ENCODE data around the gene CLIC3. TPM values are rescaled to one million over a fixed set of nuclear protein-coding genes. Genes with fewer than 3 reads are reported as not detected.

Gene CLIC3
- total and polyA plus RNA-seq, 2 donors from 2014 or later: 2.1 to 4.0 TPM

- TF ChIP-seq, protein P1, sequence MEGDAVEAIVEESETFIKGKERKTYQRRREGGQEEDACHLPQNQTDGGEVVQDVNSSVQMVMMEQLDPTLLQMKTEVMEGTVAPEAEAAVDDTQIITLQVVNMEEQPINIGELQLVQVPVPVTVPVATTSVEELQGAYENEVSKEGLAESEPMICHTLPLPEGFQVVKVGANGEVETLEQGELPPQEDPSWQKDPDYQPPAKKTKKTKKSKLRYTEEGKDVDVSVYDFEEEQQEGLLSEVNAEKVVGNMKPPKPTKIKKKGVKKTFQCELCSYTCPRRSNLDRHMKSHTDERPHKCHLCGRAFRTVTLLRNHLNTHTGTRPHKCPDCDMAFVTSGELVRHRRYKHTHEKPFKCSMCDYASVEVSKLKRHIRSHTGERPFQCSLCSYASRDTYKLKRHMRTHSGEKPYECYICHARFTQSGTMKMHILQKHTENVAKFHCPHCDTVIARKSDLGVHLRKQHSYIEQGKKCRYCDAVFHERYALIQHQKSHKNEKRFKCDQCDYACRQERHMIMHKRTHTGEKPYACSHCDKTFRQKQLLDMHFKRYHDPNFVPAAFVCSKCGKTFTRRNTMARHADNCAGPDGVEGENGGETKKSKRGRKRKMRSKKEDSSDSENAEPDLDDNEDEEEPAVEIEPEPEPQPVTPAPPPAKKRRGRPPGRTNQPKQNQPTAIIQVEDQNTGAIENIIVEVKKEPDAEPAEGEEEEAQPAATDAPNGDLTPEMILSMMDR (IDR thresholded peaks at IDR 0.05; ENCODE audit: borderline replicate concordance, extremely low read depth, insufficient read depth): no peak
- intact Hi-C loops (cut with DNase I): loop anchor here (10.0 kb wide), 1 partner anchor 248 kb away; no protein-coding TSS in a partner anchor
- H3K27me3 ChIP-seq (ENCODE audit: control insufficient read depth, insufficient read depth, low read length): no peaks in the 10 kb centered on the region
- DNase-seq (no peak), FAIRE-seq (no peak)
- no peaks in the 10 kb centered on the region for H3K9me3 ChIP-seq (ENCODE audit: control insufficient read depth in 2 of 3, insufficient read depth in 1 of 3, low read length in 3 of 3)
- H3K9ac ChIP-seq (ENCODE audit: low read length in 3 of 3): no peak overlapping the region
- H3K27ac ChIP-seq (ENCODE audit: low read depth in 2 of 2, low read length in 2 of 2): no peak overlapping the region
- H3K4me3 ChIP-seq (ENCODE audit: low read length in 3 of 3): no peak overlapping the region
- no peaks in the 10 kb centered on the region for H3K36me3 ChIP-seq (ENCODE audit: control insufficient read depth in 2 of 3, insufficient read depth in 3 of 3, low read length in 3 of 3)
- H3K4me1 ChIP-seq (ENCODE audit: control insufficient read depth in 2 of 3, insufficient read depth in 2 of 3, low read depth in 1 of 3, low read length in 3 of 3): peaks cover 0 to 20% (median 10%) of the 10 kb centered on the region in 3 donors
Observed at GRCh38 chr9:137032858-137033257, 36.5 kb upstream of the CLIC3 start.

DNA sequence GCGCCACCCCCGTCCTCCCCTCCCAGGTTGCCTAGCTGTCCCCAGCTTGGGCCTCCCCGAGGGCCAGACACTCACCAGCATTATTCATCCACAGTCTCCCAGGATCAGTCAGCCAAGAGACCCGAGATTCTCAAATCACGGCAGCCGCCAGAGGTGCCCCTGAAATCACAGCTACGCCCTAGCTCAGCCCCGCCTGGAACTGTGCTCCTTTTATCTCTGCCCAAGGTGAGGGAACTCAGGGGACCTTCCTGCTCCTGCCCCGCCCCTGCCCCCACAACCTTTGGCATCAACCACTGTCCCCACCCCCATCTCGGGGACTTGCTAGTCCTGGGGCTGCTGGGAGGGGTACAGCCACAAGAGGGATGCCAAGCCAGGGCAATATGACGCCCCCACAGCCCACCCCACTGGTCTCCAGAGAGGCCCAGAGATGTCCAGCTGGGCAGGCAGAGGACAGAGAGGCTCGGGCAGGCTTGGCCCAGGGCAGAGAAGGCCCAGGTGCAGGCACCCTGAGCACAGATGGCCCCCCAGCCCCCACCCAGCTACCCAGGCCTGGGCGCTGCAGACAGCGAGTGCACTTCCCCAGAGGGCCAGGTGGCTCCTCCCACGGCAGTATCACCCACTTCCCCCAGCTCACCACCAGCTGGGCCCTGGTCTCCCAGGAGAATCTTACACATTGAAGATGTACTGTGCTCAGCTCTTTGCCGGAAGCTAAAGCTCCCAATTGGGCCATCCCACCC is 35.7 kb upstream of the CLIC3 start, which contains the start of gene FUT7:
Gene FUT7 (minus strand): TSS at position 185 of the 737 bp plus-strand sequence. CDS start 97 bp downstream, at position 88.
- FAIRE-seq (no peak), DNase-seq (no peak)
- no peaks in the 10 kb centered on the region for H3K9me3 ChIP-seq (ENCODE audit: control insufficient read depth in 2 of 3, insufficient read depth in 1 of 3, low read length in 3 of 3)
- H3K27me3 ChIP-seq (ENCODE audit: control insufficient read depth, insufficient read depth, low read length): no peaks in the 10 kb centered on the region
- intact Hi-C loops (cut with DNase I): loop anchor here (10.0 kb wide), 1 partner anchor 247 kb away; no protein-coding TSS in a partner anchor
- H3K9ac ChIP-seq (ENCODE audit: low read length in 3 of 3): no peak within 1 kb of the TSS
- no peak within 1 kb of the TSS for H3K4me3 ChIP-seq (ENCODE audit: low read length in 3 of 3)
- peaks cover 0 to 25% (median 15%) of the 10 kb centered on the region in 3 donors for H3K4me1 ChIP-seq (ENCODE audit: control insufficient read depth in 2 of 3, insufficient read depth in 2 of 3, low read depth in 1 of 3, low read length in 3 of 3)
- H3K27ac ChIP-seq (ENCODE audit: low read depth in 2 of 2, low read length in 2 of 2): no peak within 1 kb of the TSS
- TF ChIP-seq, protein P1 (IDR thresholded peaks at IDR 0.05; ENCODE audit: borderline replicate concordance, extremely low read depth, insufficient read depth): no peak
- H3K36me3 ChIP-seq (ENCODE audit: control insufficient read depth in 2 of 3, insufficient read depth in 3 of 3, low read length in 3 of 3): no peaks in the 10 kb centered on the region

DNA sequence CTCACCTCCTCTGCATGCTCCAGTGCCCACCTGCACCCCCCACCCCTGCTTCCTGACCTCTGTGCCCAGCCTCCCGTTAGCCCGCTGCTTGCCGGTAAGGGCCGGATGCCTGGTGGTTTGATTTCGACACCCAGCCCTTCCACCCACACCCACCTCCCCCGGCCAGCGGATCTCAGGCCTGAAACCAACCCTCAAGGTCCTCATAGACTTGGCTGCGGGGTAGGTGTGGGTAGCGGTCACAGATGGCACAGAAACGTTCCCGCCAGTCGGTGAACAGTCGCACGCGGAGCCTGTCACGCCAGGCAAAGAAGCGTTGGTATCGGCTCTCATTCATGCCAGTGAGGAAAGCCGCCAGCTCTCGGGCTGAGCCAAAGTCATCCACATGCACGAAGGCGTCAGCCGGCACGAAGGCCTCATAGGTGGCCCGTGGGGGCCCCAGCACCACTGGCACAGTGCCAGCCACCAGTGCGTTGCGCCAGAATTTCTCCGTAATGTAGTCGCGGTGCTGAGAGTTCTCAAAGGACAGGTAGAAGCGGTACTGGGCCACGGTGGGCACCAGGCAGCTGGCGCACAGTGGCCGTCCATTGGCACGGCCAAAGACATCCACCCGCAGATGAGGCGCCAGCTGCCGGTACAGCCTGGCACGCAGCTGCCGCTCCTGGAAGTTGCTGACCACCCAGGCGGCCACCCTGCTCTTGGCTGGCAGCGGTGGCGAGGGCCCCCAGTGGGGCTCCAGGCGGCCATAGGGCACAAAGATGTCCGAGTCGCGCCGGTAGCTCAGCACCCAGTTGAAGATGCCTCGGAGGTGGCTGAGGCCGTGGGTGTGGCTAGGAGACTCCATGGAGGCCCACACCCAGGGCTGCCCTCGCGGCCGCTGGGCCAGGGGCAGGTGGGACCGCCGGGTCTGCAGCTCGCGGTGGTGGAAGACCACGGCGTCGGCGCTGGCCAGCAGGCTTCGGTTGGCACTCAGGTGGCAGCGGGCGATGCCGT is 34.5 kb upstream of the CLIC3 start:
- DNase-seq (peak in 3 of 5 donors; percentile 50 to 70 (median 60)), FAIRE-seq (no peak)
- intact Hi-C loops (cut with DNase I): loop anchor here (10.0 kb wide), 1 partner anchor 246 kb away; no protein-coding TSS in a partner anchor
- Histone ChIP-seq H3K4me1 (ENCODE audit: control insufficient read depth in 2 of 3, insufficient read depth in 2 of 3, low read depth in 1 of 3, low read length in 3 of 3) (peaks cover 0 to 37% (median 20%) of the 10 kb centered on the region in 3 donors), H3K36me3 (ENCODE audit: control insufficient read depth in 2 of 3, insufficient read depth in 3 of 3, low read length in 3 of 3) (no peaks in the 10 kb centered on the region), H3K9ac (ENCODE audit: low read length in 3 of 3) (no peak overlapping the region), H3K4me3 (ENCODE audit: low read length in 3 of 3) (no peak overlapping the region), H3K27me3 (ENCODE audit: control insufficient read depth, insufficient read depth, low read length) (no peaks in the 10 kb centered on the region), H3K9me3 (ENCODE audit: control insufficient read depth in 2 of 3, insufficient read depth in 1 of 3, low read length in 3 of 3) (no peaks in the 10 kb centered on the region), H3K27ac (ENCODE audit: low read depth in 2 of 2, low read length in 2 of 2) (no peak overlapping the region)
- TF ChIP-seq, protein P1 (IDR thresholded peaks at IDR 0.05; ENCODE audit: borderline replicate concordance, extremely low read depth, insufficient read depth): no peak

All from kidney (tissue), 14 donors.